ENCODE data around the gene NUP85. TPM values are rescaled to one million over a fixed set of nuclear protein-coding genes. Genes with fewer than 3 reads are reported as not detected.

The NUP85 gene
- total and polyA plus RNA-seq, 2 donors (not counting 3 experiments of a cell fraction or from before 2014, with no cell fraction given): 105 to 120 TPM

- Histone ChIP-seq H3K27me3 (ENCODE audit: control insufficient read depth in 2 of 2, insufficient read depth in 2 of 2, low read length in 2 of 2) (no peaks in the 10 kb centered on the region), H3K79me2 (ENCODE audit: control insufficient read depth, insufficient read depth, low read length) (peaks cover 16% of the 10 kb centered on the region), H3K4me3 (replicated peaks in 1 of 3; ENCODE audit: insufficient read depth in 1 of 3, low read depth in 1 of 3, low read length in 3 of 3) (no peak overlapping the region), H3K9ac (replicated peaks; ENCODE audit: extremely low read depth, insufficient read depth, low read length) (no peak overlapping the region), H2AFZ (ENCODE audit: low read depth, low read length) (no peak overlapping the region), H4K20me1 (replicated peaks; ENCODE audit: control insufficient read depth, extremely low read depth, insufficient read depth, low read length) (no peaks in the 10 kb centered on the region), H3K4me2 (ENCODE audit: insufficient read depth, low read length) (no peak overlapping the region), H3K27ac (ENCODE audit: insufficient read depth, low read depth, low read length) (no peak overlapping the region), H3K4me1 (ENCODE audit: control insufficient read depth, extremely low read depth, insufficient read depth, low read length) (peaks cover 51% of the 10 kb centered on the region), H3K9me3 (replicated peaks; ENCODE audit: control insufficient read depth, insufficient read depth, low read length) (no peaks in the 10 kb centered on the region), H3K36me3 (ENCODE audit: control insufficient read depth in 2 of 2, extremely low read depth in 1 of 2, insufficient read depth in 2 of 2, low read length in 2 of 2) (peaks cover 3 to 13% of the 10 kb centered on the region in 2 experiments), H3K9me1 (replicated peaks; ENCODE audit: control insufficient read depth, extremely low read depth, insufficient read depth, low read length) (no peaks in the 10 kb centered on the region)
- intact Hi-C loops (cut with micrococcal nuclease): no loop called here
- FAIRE-seq (peak; percentile 40), DNase-seq (ENCODE audit: low read depth, low spot score) (no peak)
- POLR2A ChIA-PET: interaction anchor here (1.1 kb wide), 1 partner anchor 22 kb away, joined by 4 read pairs; the partner anchor contains the start of gene SLC25A19
- BruUV-seq (replicated peaks): no TSS peak
- no peak for TF ChIP-seq GATA2 (IDR thresholded peaks at IDR 0.05; ENCODE audit: insufficient read depth, insufficient read length, low read depth, low read length)
- TF ChIP-seq JUN (IDR thresholded peaks at IDR 0.05; ENCODE audit: borderline replicate concordance, insufficient read depth, insufficient read length, low read depth): no peak
- TF ChIP-seq MAX (IDR thresholded peaks at IDR 0.05; ENCODE audit: insufficient read depth, insufficient read length): no peak
- TF ChIP-seq CTCF (IDR thresholded peaks at IDR 0.05; ENCODE audit: extremely low read depth in 1 of 2, insufficient read depth in 1 of 2, low read depth in 1 of 2, low read length in 2 of 2): no peak
- TF ChIP-seq FOS (IDR thresholded peaks at IDR 0.05; ENCODE audit: borderline replicate concordance, insufficient read depth, low read length): no peak
- TF ChIP-seq MYC (IDR thresholded peaks at IDR 0.05; ENCODE audit: low read depth, low read length): no peak
- TF ChIP-seq POLR2A (IDR thresholded peaks at IDR 0.05; ENCODE audit: low read depth, low read length): no peak
- TF ChIP-seq POLR2AphosphoS5 (IDR thresholded peaks at IDR 0.05; ENCODE audit: insufficient read depth, low read depth, low read length): no peak
- TF ChIP-seq EZH2 (IDR thresholded peaks at IDR 0.05; ENCODE audit: borderline replicate concordance, low read depth, low read length, severe bottlenecking): no peak
- CTCF ChIA-PET: no interaction called here
- dilution Hi-C loops (cut with MboI; ENCODE audit: extremely low pct_ligation_motif_present, low sequenced_read_pairs): no loop called here
These were observed 61.6 kb downstream of the NUP85 start for GRCh38 chr17:75267153-75267410.
